MCF 10A (cell line): ENCODE measurements around the gene NTN1. TPM values are rescaled to one million over a fixed set of nuclear protein-coding genes. Genes with fewer than 3 reads are reported as not detected.

Experiments
- BruUV-seq: library from RNA; stranded (reverse); fragments of 400-500 nt; replicated peaks from 2 replicates; lab custom pipeline; 2021; lab: Mats Ljungman, UMichigan
- CTCF ChIA-PET: fragments of 300-600 bp; sonication (Branson Sonifier 250); formaldehyde crosslinking; extraction: SDS; loops from one replicate; lab custom pipeline; 2021; ENCODE audit warnings: antibody characterized with exemption, inconsistent platforms; lab: Yijun Ruan, JAX
- POLR2A ChIA-PET: fragments of 300-600, 350-650 bp; sonication (Branson Sonifier 250); formaldehyde crosslinking; extraction: SDS; loops from one replicate; lab custom pipeline; 2020; ENCODE audit warnings: antibody characterized with exemption, inconsistent platforms; lab: Yijun Ruan, JAX
- DNase-seq: peaks from one replicate; pipeline ENCODE4 v3.0.0-alpha.2; 2018; ENCODE audit not compliant: unreplicated experiment
- H3K27ac Mint-ChIP-seq: one replicate; pipeline ENCODE4 v1.8.0; 2022; ENCODE audit warnings: mild to moderate bottlenecking, low read depth, mixed read lengths; ENCODE audit not compliant: unreplicated experiment
- H3K27me3 Mint-ChIP-seq: one replicate; pipeline ENCODE4 v1.8.0; 2022; ENCODE audit warnings: mixed read lengths; ENCODE audit not compliant: insufficient read depth, unreplicated experiment
- H3K36me3 Mint-ChIP-seq: one replicate; pipeline ENCODE4 v1.8.0; 2022; ENCODE audit warnings: mild to moderate bottlenecking, moderate library complexity, mixed read lengths; ENCODE audit not compliant: insufficient read depth, unreplicated experiment
- H3K4me1 Mint-ChIP-seq: one replicate; pipeline ENCODE4 v1.8.0; 2022; ENCODE audit warnings: mixed read lengths; ENCODE audit not compliant: insufficient read depth, unreplicated experiment
- H3K4me3 Mint-ChIP-seq: one replicate; pipeline ENCODE4 v1.8.0; 2022; ENCODE audit warnings: mild to moderate bottlenecking, moderate library complexity, mixed read lengths; ENCODE audit not compliant: unreplicated experiment
- H3K9me3 Mint-ChIP-seq: one replicate; pipeline ENCODE4 v1.8.0; 2022; ENCODE audit warnings: mixed read lengths; ENCODE audit not compliant: unreplicated experiment
- intact Hi-C: fragments of 100-400 bp; cut with micrococcal nuclease; formaldehyde crosslinking; loops from 2 replicates; pipeline ENCODE4 v1.14.1; 2022
- total RNA-seq: library from RNA; stranded (reverse); gene quantifications from 2 replicates; pipeline ENCODE4 v1.2.3, GENCODE V29; 2022
- TF ChIP-seq, protein P1 (sequence below): fragments of 200-600 bp; IDR thresholded peaks from one replicate; pipeline ENCODE4 v1.8.0; 2022; ENCODE audit warnings: antibody characterized with exemption, mild to moderate bottlenecking; ENCODE audit not compliant: unreplicated experiment

Gene NTN1
- total RNA-seq, 1 experiment from 2014 or later = 0.23 TPM

DNA sequence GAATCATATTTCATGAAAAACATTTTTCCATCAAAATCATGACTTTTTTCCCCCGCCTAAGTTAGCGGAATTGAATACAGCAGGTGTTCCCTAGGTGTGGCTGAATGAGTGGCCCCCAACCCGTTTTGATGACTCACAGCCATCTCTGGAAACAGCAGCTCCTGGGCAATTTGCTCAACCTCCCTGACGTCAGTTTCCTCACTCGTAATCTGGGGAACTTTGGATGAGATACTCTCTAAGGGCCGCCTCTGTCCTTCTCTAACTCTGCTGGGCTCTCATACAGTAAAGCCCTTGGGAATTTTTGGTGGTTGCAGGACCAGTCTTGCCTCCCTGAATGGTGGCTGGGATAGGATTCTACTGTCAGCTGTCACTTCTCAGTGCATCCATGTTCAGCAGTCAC lies 11.6 kb upstream of the NTN1 start:
- intact Hi-C loops = no loop called here
- Mint-ChIP-seq H3K9me3 (peaks cover 12% of the 10 kb centered on the region), H3K27ac (no peak overlapping the region), H3K27me3 (peaks cover 8% of the 10 kb centered on the region), H3K4me3 (no peak overlapping the region), H3K4me1 (no peaks in the 10 kb centered on the region), H3K36me3 (no peaks in the 10 kb centered on the region)
- POLR2A ChIA-PET = interaction anchor here (0.8 kb wide), 1 partner anchor 9 kb away, joined by 3 read pairs; no protein-coding TSS in a partner anchor
- DNase-seq = peak; percentile 54
- CTCF ChIA-PET = interaction anchor here (1.3 kb wide), 1 partner anchor 20 kb away, joined by 3 read pairs; no protein-coding TSS in a partner anchor
- BruUV-seq = no TSS peak
- TF ChIP-seq, protein P1, sequence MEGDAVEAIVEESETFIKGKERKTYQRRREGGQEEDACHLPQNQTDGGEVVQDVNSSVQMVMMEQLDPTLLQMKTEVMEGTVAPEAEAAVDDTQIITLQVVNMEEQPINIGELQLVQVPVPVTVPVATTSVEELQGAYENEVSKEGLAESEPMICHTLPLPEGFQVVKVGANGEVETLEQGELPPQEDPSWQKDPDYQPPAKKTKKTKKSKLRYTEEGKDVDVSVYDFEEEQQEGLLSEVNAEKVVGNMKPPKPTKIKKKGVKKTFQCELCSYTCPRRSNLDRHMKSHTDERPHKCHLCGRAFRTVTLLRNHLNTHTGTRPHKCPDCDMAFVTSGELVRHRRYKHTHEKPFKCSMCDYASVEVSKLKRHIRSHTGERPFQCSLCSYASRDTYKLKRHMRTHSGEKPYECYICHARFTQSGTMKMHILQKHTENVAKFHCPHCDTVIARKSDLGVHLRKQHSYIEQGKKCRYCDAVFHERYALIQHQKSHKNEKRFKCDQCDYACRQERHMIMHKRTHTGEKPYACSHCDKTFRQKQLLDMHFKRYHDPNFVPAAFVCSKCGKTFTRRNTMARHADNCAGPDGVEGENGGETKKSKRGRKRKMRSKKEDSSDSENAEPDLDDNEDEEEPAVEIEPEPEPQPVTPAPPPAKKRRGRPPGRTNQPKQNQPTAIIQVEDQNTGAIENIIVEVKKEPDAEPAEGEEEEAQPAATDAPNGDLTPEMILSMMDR = no peak

DNA sequence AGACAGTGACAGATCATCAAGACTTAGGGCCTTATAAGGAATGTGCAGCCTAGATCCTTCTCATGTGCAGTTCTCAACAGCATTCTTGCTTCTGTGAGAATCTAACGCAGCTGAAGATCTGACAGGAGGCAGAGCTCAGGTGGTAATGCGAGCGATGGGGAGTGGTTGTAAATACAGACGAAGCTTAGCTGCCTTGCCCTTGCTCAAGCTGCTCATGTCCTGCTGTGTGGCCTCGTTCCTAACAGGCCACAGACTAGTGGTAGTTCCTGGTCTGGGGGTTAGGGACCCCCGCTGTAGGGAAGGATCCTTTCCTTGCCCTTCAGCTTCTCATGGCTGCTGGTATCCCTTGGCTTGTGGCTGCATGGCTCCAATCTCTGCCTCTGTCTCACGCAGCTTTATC lies 10.3 kb upstream of the NTN1 start:
- Mint-ChIP-seq H3K9me3 (peaks cover 12% of the 10 kb centered on the region), H3K4me1 (no peaks in the 10 kb centered on the region), H3K27ac (no peak overlapping the region), H3K36me3 (no peaks in the 10 kb centered on the region), H3K4me3 (no peak overlapping the region), H3K27me3 (peaks cover 8% of the 10 kb centered on the region)
- CTCF ChIA-PET = interaction anchor here (0.7 to 1.1 kb wide), 3 partner anchors 8 to 278 kb away, joined by 3 to 4 read pairs (median 3); no protein-coding TSS in a partner anchor
- TF ChIP-seq, protein P1 = no peak
- BruUV-seq = no TSS peak
- POLR2A ChIA-PET = no interaction called here
- intact Hi-C loops = no loop called here
- DNase-seq = no peak

DNA sequence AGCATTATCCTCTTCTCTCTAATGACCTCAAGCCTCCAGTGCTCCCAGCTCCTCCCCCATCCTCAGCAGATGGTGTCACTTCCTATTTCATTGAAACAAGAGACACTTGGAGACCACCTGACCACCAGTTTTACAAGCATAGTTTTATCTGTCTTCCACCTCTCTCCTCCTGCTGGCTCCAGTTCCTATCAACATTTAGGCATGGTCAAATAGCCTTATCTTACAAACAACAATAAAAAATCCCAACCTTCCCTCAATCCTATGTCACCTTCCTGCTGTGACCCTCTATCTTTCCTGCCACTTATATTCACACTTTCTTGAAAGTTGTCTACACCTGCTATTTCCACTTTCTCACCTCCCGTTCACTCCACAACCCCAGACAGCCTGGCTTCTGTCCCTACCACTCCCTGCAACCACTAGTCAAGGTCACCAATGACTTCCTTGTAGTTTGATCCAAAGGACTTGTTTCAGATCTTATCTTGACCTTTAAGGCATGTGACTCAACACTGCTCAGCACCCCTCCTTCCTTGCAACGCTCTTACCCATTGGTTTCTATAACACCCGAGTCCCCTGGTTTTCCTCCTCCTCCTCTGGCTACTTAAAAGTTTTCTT lies 4.3 kb upstream of the NTN1 start:
- no peaks in the 10 kb centered on the region for H3K4me1 Mint-ChIP-seq
- H3K4me3 Mint-ChIP-seq = no peak overlapping the region
- intact Hi-C loops = no loop called here
- no peak overlapping the region for H3K27ac Mint-ChIP-seq
- DNase-seq = no peak
- ChIA-PET CTCF (interaction anchor here (0.6 to 0.9 kb wide), 3 partner anchors 28 to 360 kb away, joined by 3 to 4 read pairs (median 3); no protein-coding TSS in a partner anchor), POLR2A (no interaction called here)
- TF ChIP-seq, protein P1 = no peak
- H3K9me3 Mint-ChIP-seq = no peaks in the 10 kb centered on the region
- BruUV-seq = no TSS peak
- H3K36me3 Mint-ChIP-seq = no peaks in the 10 kb centered on the region
- no peaks in the 10 kb centered on the region for H3K27me3 Mint-ChIP-seq

DNA sequence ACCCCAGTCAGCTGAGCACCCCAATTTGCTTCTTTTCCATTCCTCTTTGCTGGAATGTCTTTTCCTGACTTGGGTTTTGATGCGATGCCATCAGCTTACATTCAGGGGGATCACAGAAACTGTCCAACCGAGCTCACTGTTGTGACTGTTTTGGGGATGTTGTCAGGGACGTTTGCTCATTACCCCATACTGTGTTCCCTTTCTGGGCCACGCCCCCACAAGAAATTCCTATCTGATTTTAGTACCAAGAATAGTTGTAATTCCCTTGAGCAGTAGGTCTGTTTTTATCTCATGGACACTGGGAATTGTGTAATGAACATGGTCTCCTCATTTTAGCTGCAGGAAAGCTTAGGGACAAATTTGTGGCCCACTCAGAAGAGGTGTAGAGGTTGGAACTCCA lies 2.6 kb upstream of the NTN1 start:
- H3K27ac Mint-ChIP-seq = no peak overlapping the region
- TF ChIP-seq, protein P1 = no peak
- BruUV-seq = no TSS peak
- intact Hi-C loops = no loop called here
- POLR2A ChIA-PET = interaction anchor here (0.6 kb wide), 1 partner anchor 9 kb away, joined by 3 read pairs; no protein-coding TSS in a partner anchor
- DNase-seq = no peak
- no peak overlapping the region for H3K4me3 Mint-ChIP-seq
- no peaks in the 10 kb centered on the region for H3K9me3 Mint-ChIP-seq
- H3K36me3 Mint-ChIP-seq = no peaks in the 10 kb centered on the region
- H3K4me1 Mint-ChIP-seq = no peaks in the 10 kb centered on the region
- H3K27me3 Mint-ChIP-seq = no peaks in the 10 kb centered on the region
- CTCF ChIA-PET = interaction anchor here (0.6 kb wide), 3 partner anchors 14 to 621 kb away, joined by 3 to 5 read pairs (median 3); no protein-coding TSS in a partner anchor
